Epidermal melanocyte (primary cell): Measurements from ENCODE around the gene MRPL22.
A peak's percentile ranks its signal among the peaks of the same experiment; 100 is the strongest.
"Not testable (repeated sequence)": the region's sequence is repeated elsewhere in the genome, so short reads cannot be mapped to it uniquely, and the experiment has no call there.

Experiments
- DNase-seq: peaks from one replicate; pipeline ENCODE4 v3.0.0; 2011; ENCODE audit warnings: low spot score; ENCODE audit not compliant: insufficient read length

The MRPL22 gene

GRCh38 chr5:154940772-154941620 lies at the start of gene MRPL22:
MRPL22 (plus strand) TSS chr5:154941073; CDS start chr5:154941111, 38 bp downstream.
- DNase-seq = peak; percentile 87

- no peak for DNase-seq
These were observed 48.5 kb upstream of the MRPL22 start for GRCh38 chr5:154892369-154892771.

- DNase-seq = no peak
These were observed 47.5 kb upstream of the MRPL22 start for GRCh38 chr5:154893381-154893780.

GRCh38 chr5:154895606-154896561 lies 45.0 kb upstream of the MRPL22 start:
- no peak for DNase-seq

GRCh38 chr5:154896562-154897165 lies 44.2 kb upstream of the MRPL22 start:
- DNase-seq = no peak

GRCh38 chr5:154898210-154898609 lies 42.7 kb upstream of the MRPL22 start:
- DNase-seq = no peak

GRCh38 chr5:154899151-154899816 lies 41.6 kb upstream of the MRPL22 start:
- DNase-seq = no peak

GRCh38 chr5:154900066-154900465 lies 40.8 kb upstream of the MRPL22 start:
- DNase-seq = no peak

GRCh38 chr5:154901276-154901675 lies 39.6 kb upstream of the MRPL22 start:
- DNase-seq = no peak

GRCh38 chr5:154901913-154902312 lies 39.0 kb upstream of the MRPL22 start:
- no peak for DNase-seq

GRCh38 chr5:154905601-154906000 lies 35.3 kb upstream of the MRPL22 start:
- DNase-seq = not testable (repeated sequence)

GRCh38 chr5:154916874-154917273 lies 24.0 kb upstream of the MRPL22 start:
- DNase-seq = no peak

- DNase-seq = no peak
These were observed 23.1 kb upstream of the MRPL22 start for GRCh38 chr5:154917757-154918156.

GRCh38 chr5:154923441-154924430 lies 17.1 kb upstream of the MRPL22 start:
- DNase-seq = no peak

- no peak for DNase-seq
These were observed 7.3 kb upstream of the MRPL22 start for GRCh38 chr5:154933537-154933936.

GRCh38 chr5:154934881-154935280 lies 6.0 kb upstream of the MRPL22 start:
- DNase-seq = no peak

GRCh38 chr5:154937186-154937717 lies 3.6 kb upstream of the MRPL22 start:
- no peak for DNase-seq

GRCh38 chr5:154937718-154938466 lies 3.0 kb upstream of the MRPL22 start, which contains the start of gene GEMIN5:
GEMIN5 (minus strand) TSS chr5:154938211; CDS start chr5:154938133, 78 bp downstream.
- peak; percentile 70 for DNase-seq

GRCh38 chr5:154939387-154939786 lies 1.5 kb upstream of the MRPL22 start:
- not testable (repeated sequence) for DNase-seq
